Measurements from ENCODE around the gene KCNS1.

Gene KCNS1

GRCh38 chr20:45053430-45054351 is 47.2 kb downstream of the KCNS1 start:
- no peak overlapping the region for H3K9ac ChIP-seq (ENCODE audit: low read depth in 1 of 2, low read length in 2 of 2)
- peaks cover 0 to 12% of the 10 kb centered on the region in 2 donors for H3K4me1 ChIP-seq (ENCODE audit: control insufficient read depth in 1 of 2, insufficient read depth in 2 of 2, low read length in 2 of 2)
- no peaks in the 10 kb centered on the region for H3K9me3 ChIP-seq (ENCODE audit: control insufficient read depth in 1 of 2, low read length in 2 of 2)

GRCh38 chr20:45052698-45053429 is 48.1 kb downstream of the KCNS1 start:
- H3K9me3 ChIP-seq (ENCODE audit: control insufficient read depth in 1 of 2, low read length in 2 of 2) = no peaks in the 10 kb centered on the region
- peaks cover 0 to 12% of the 10 kb centered on the region in 2 donors for H3K4me1 ChIP-seq (ENCODE audit: control insufficient read depth in 1 of 2, insufficient read depth in 2 of 2, low read length in 2 of 2)
- H3K4me3 ChIP-seq (ENCODE audit: low read depth in 1 of 2, low read length in 2 of 2) = no peak overlapping the region
- no peaks in the 10 kb centered on the region for H3K27me3 ChIP-seq (ENCODE audit: control insufficient read depth in 1 of 2, insufficient read depth in 2 of 2, low read length in 2 of 2)
- H3K36me3 ChIP-seq (ENCODE audit: control insufficient read depth in 1 of 2, insufficient read depth in 2 of 2, low read length in 2 of 2) = peaks cover 11 to 19% of the 10 kb centered on the region in 2 donors
- H3K27ac ChIP-seq (ENCODE audit: low read depth, low read length) = no peak overlapping the region
- H3K9ac ChIP-seq (ENCODE audit: low read depth in 1 of 2, low read length in 2 of 2) = no peak overlapping the region

More at GRCh38 chr20:45053430-45054351, 47.2 kb downstream of the KCNS1 start:
- no peak overlapping the region for H3K27ac ChIP-seq (ENCODE audit: low read depth, low read length)
- no peak overlapping the region for H3K4me3 ChIP-seq (ENCODE audit: low read depth in 1 of 2, low read length in 2 of 2)
- H3K36me3 ChIP-seq (ENCODE audit: control insufficient read depth in 1 of 2, insufficient read depth in 2 of 2, low read length in 2 of 2) = peaks cover 11 to 19% of the 10 kb centered on the region in 2 donors
- no peaks in the 10 kb centered on the region for H3K27me3 ChIP-seq (ENCODE audit: control insufficient read depth in 1 of 2, insufficient read depth in 2 of 2, low read length in 2 of 2)

GRCh38 chr20:45051204-45052060 is 49.5 kb downstream of the KCNS1 start:
- H3K9me3 ChIP-seq (ENCODE audit: control insufficient read depth in 1 of 2, low read length in 2 of 2) = no peaks in the 10 kb centered on the region
- H3K36me3 ChIP-seq (ENCODE audit: control insufficient read depth in 1 of 2, insufficient read depth in 2 of 2, low read length in 2 of 2) = peaks cover 4 to 10% of the 10 kb centered on the region in 2 donors
- H3K4me3 ChIP-seq (ENCODE audit: low read depth in 1 of 2, low read length in 2 of 2) = no peak overlapping the region
- H3K27me3 ChIP-seq (ENCODE audit: control insufficient read depth in 1 of 2, insufficient read depth in 2 of 2, low read length in 2 of 2) = no peaks in the 10 kb centered on the region
- no peak overlapping the region for H3K9ac ChIP-seq (ENCODE audit: low read depth in 1 of 2, low read length in 2 of 2)
- no peak overlapping the region for H3K27ac ChIP-seq (ENCODE audit: low read depth, low read length)
- peaks cover 0 to 12% of the 10 kb centered on the region in 2 donors for H3K4me1 ChIP-seq (ENCODE audit: control insufficient read depth in 1 of 2, insufficient read depth in 2 of 2, low read length in 2 of 2)

- no peak overlapping the region for H3K4me3 ChIP-seq (ENCODE audit: low read depth in 1 of 2, low read length in 2 of 2)
- H3K27ac ChIP-seq (ENCODE audit: low read depth, low read length) = no peak overlapping the region
- peaks cover 4 to 10% of the 10 kb centered on the region in 2 donors for H3K36me3 ChIP-seq (ENCODE audit: control insufficient read depth in 1 of 2, insufficient read depth in 2 of 2, low read length in 2 of 2)
- H3K9me3 ChIP-seq (ENCODE audit: control insufficient read depth in 1 of 2, low read length in 2 of 2) = no peaks in the 10 kb centered on the region
- H3K4me1 ChIP-seq (ENCODE audit: control insufficient read depth in 1 of 2, insufficient read depth in 2 of 2, low read length in 2 of 2) = peaks cover 0 to 12% of the 10 kb centered on the region in 2 donors
- no peak overlapping the region for H3K9ac ChIP-seq (ENCODE audit: low read depth in 1 of 2, low read length in 2 of 2)
- H3K27me3 ChIP-seq (ENCODE audit: control insufficient read depth in 1 of 2, insufficient read depth in 2 of 2, low read length in 2 of 2) = no peaks in the 10 kb centered on the region
These were observed 50.9 kb downstream of the KCNS1 start for GRCh38 chr20:45049904-45050471.

- Histone ChIP-seq H3K4me1 (ENCODE audit: control insufficient read depth in 1 of 2, insufficient read depth in 2 of 2, low read length in 2 of 2) (peaks cover 0 to 12% of the 10 kb centered on the region in 2 donors), H3K27me3 (ENCODE audit: control insufficient read depth in 1 of 2, insufficient read depth in 2 of 2, low read length in 2 of 2) (no peaks in the 10 kb centered on the region), H3K4me3 (ENCODE audit: low read depth in 1 of 2, low read length in 2 of 2) (no peak overlapping the region), H3K9ac (ENCODE audit: low read depth in 1 of 2, low read length in 2 of 2) (no peak overlapping the region), H3K9me3 (ENCODE audit: control insufficient read depth in 1 of 2, low read length in 2 of 2) (no peaks in the 10 kb centered on the region), H3K27ac (ENCODE audit: low read depth, low read length) (no peak overlapping the region), H3K36me3 (ENCODE audit: control insufficient read depth in 1 of 2, insufficient read depth in 2 of 2, low read length in 2 of 2) (peaks cover 0 to 10% of the 10 kb centered on the region in 2 donors)
These were observed 51.5 kb downstream of the KCNS1 start for GRCh38 chr20:45049438-45049837.

GRCh38 chr20:45047581-45048119 is 53.3 kb downstream of the KCNS1 start:
- Histone ChIP-seq H3K27ac (ENCODE audit: low read depth, low read length) (no peak overlapping the region), H3K9me3 (ENCODE audit: control insufficient read depth in 1 of 2, low read length in 2 of 2) (no peaks in the 10 kb centered on the region), H3K27me3 (ENCODE audit: control insufficient read depth in 1 of 2, insufficient read depth in 2 of 2, low read length in 2 of 2) (no peaks in the 10 kb centered on the region), H3K9ac (ENCODE audit: low read depth in 1 of 2, low read length in 2 of 2) (no peak overlapping the region), H3K36me3 (ENCODE audit: control insufficient read depth in 1 of 2, insufficient read depth in 2 of 2, low read length in 2 of 2) (peaks cover 0 to 2% of the 10 kb centered on the region in 2 donors), H3K4me3 (ENCODE audit: low read depth in 1 of 2, low read length in 2 of 2) (no peak overlapping the region), H3K4me1 (ENCODE audit: control insufficient read depth in 1 of 2, insufficient read depth in 2 of 2, low read length in 2 of 2) (peaks cover 0 to 2% of the 10 kb centered on the region in 2 donors)

GRCh38 chr20:45044601-45045000 is 56.3 kb downstream of the KCNS1 start:
- no peaks in the 10 kb centered on the region for H3K27me3 ChIP-seq (ENCODE audit: control insufficient read depth in 1 of 2, insufficient read depth in 2 of 2, low read length in 2 of 2)
- peaks cover 0 to 2% of the 10 kb centered on the region in 2 donors for H3K36me3 ChIP-seq (ENCODE audit: control insufficient read depth in 1 of 2, insufficient read depth in 2 of 2, low read length in 2 of 2)
- no peak overlapping the region for H3K27ac ChIP-seq (ENCODE audit: low read depth, low read length)
- no peaks in the 10 kb centered on the region for H3K9me3 ChIP-seq (ENCODE audit: control insufficient read depth in 1 of 2, low read length in 2 of 2)
- no peak overlapping the region for H3K4me3 ChIP-seq (ENCODE audit: low read depth in 1 of 2, low read length in 2 of 2)
- H3K9ac ChIP-seq (ENCODE audit: low read depth in 1 of 2, low read length in 2 of 2) = no peak overlapping the region
- peaks cover 0 to 6% of the 10 kb centered on the region in 2 donors for H3K4me1 ChIP-seq (ENCODE audit: control insufficient read depth in 1 of 2, insufficient read depth in 2 of 2, low read length in 2 of 2)

- Histone ChIP-seq H3K27me3 (ENCODE audit: control insufficient read depth in 1 of 2, insufficient read depth in 2 of 2, low read length in 2 of 2) (no peaks in the 10 kb centered on the region), H3K9me3 (ENCODE audit: control insufficient read depth in 1 of 2, low read length in 2 of 2) (no peaks in the 10 kb centered on the region), H3K9ac (ENCODE audit: low read depth in 1 of 2, low read length in 2 of 2) (no peak overlapping the region), H3K36me3 (ENCODE audit: control insufficient read depth in 1 of 2, insufficient read depth in 2 of 2, low read length in 2 of 2) (peaks cover 0 to 2% of the 10 kb centered on the region in 2 donors), H3K4me3 (ENCODE audit: low read depth in 1 of 2, low read length in 2 of 2) (no peak overlapping the region), H3K4me1 (ENCODE audit: control insufficient read depth in 1 of 2, insufficient read depth in 2 of 2, low read length in 2 of 2) (peaks cover 1 to 11% of the 10 kb centered on the region in 2 donors), H3K27ac (ENCODE audit: low read depth, low read length) (no peak overlapping the region)
These were observed 56.8 kb downstream of the KCNS1 start for GRCh38 chr20:45044084-45044573.

GRCh38 chr20:45042978-45043377 is 57.9 kb downstream of the KCNS1 start:
- Histone ChIP-seq H3K27ac (ENCODE audit: low read depth, low read length) (no peak overlapping the region), H3K9me3 (ENCODE audit: control insufficient read depth in 1 of 2, low read length in 2 of 2) (no peaks in the 10 kb centered on the region), H3K36me3 (ENCODE audit: control insufficient read depth in 1 of 2, insufficient read depth in 2 of 2, low read length in 2 of 2) (peaks cover 0 to 2% of the 10 kb centered on the region in 2 donors), H3K4me1 (ENCODE audit: control insufficient read depth in 1 of 2, insufficient read depth in 2 of 2, low read length in 2 of 2) (peaks cover 3 to 11% of the 10 kb centered on the region in 2 donors), H3K9ac (ENCODE audit: low read depth in 1 of 2, low read length in 2 of 2) (no peak overlapping the region), H3K27me3 (ENCODE audit: control insufficient read depth in 1 of 2, insufficient read depth in 2 of 2, low read length in 2 of 2) (no peaks in the 10 kb centered on the region), H3K4me3 (ENCODE audit: low read depth in 1 of 2, low read length in 2 of 2) (no peak overlapping the region)
